Natural killer cell (primary cell): ENCODE data around the gene CYYR1. TPM values are rescaled to one million over a fixed set of nuclear protein-coding genes. Genes with fewer than 3 reads are reported as not detected.

Experiments used
- ATAC-seq, 3 donors: fragments of 150-1000 bp in 2 of 3; fragments of 200-7000 bp in 1 of 3; cut with Tn5 transposase; 1 replicate in 1 of 3; 2 replicates in 2 of 3; pipeline ENCODE4 v1.10.0; 2021; ENCODE audit warnings: mild to moderate bottlenecking in 2 of 3, moderate library complexity in 2 of 3
- DNase-seq, 2 donors: peaks; one replicate each; pipeline versions ENCODE4 v3.0.0 to v3.0.0-alpha.2; 2013 to 2021; ENCODE audit warnings: mixed read lengths in 1 of 2
- H3K27ac ChIP-seq: one replicate; pipeline ENCODE4 v1.5.1; 2013; ENCODE audit warnings: mild to moderate bottlenecking, low read length
- H3K27me3 ChIP-seq: one replicate; pipeline ENCODE4 v1.6.1; 2013; ENCODE audit warnings: low read length; ENCODE audit not compliant: control insufficient read depth, insufficient read depth
- H3K36me3 ChIP-seq: one replicate; pipeline ENCODE4 v1.6.1; 2013; ENCODE audit warnings: low read length; ENCODE audit not compliant: control insufficient read depth, insufficient read depth
- H3K4me1 ChIP-seq: one replicate; pipeline ENCODE4 v1.6.1; 2013; ENCODE audit warnings: low read length; ENCODE audit not compliant: control insufficient read depth, insufficient read depth
- H3K4me3 ChIP-seq: one replicate; pipeline ENCODE4 v1.5.1; 2013; ENCODE audit warnings: low read length
- H3K9me3 ChIP-seq: one replicate; pipeline ENCODE4 v1.6.1; 2013; ENCODE audit warnings: low read length; ENCODE audit not compliant: control insufficient read depth, insufficient read depth
- H3K27ac Mint-ChIP-seq, 2 donors: one replicate each; pipeline ENCODE4 v1.8.0; 2022; ENCODE audit warnings: mild to moderate bottlenecking in 2 of 2, mixed read lengths in 2 of 2, moderate library complexity in 1 of 2
- H3K27me3 Mint-ChIP-seq, 2 donors: one replicate each; pipeline ENCODE4 v1.8.0; 2022; ENCODE audit warnings: low read depth in 2 of 2, mixed read lengths in 2 of 2
- H3K36me3 Mint-ChIP-seq: one replicate; pipeline ENCODE4 v1.8.0; 2022; ENCODE audit warnings: mixed read lengths
- H3K4me1 Mint-ChIP-seq, 2 donors: one replicate each; pipeline ENCODE4 v1.8.0; 2022; ENCODE audit warnings: mixed read lengths in 2 of 2
- H3K4me3 Mint-ChIP-seq: one replicate; pipeline ENCODE4 v1.8.0; 2022; ENCODE audit warnings: mild to moderate bottlenecking, moderate library complexity, mixed read lengths
- H3K9me3 Mint-ChIP-seq, 2 donors: one replicate each; pipeline ENCODE4 v1.8.0; 2022; ENCODE audit warnings: mixed read lengths in 2 of 2
- CTCF ChIP-seq: fragments of 200-600 bp; IDR thresholded peaks from one replicate; pipeline ENCODE4 v1.8.0; 2022; ENCODE audit warnings: antibody characterized with exemption
- WGBS: methylation state at CpG from one replicate; pipeline ENCODE4 v1.1.7; 2013; ENCODE audit warnings: missing lambda C conversion rate; ENCODE audit not compliant: insufficient coverage; 5-methylcytosine and 5-hydroxymethylcytosine counted together
- intact Hi-C: fragments of 100-400 bp; cut with micrococcal nuclease; formaldehyde crosslinking; loops from one replicate; pipeline ENCODE4 v1.14.2; 2022
- total RNA-seq, 4 donors: library from RNA; stranded (reverse); fragments of 120-200 nt in 1 of 4; gene quantifications; one replicate each; pipeline versions ENCODE4 v1.2.3 to v1.2.4, GENCODE V29; 2013 to 2022

Gene CYYR1
- total RNA-seq, 3 donors from 2014 or later (not counting 1 experiment from before 2014, with no cell fraction given) = not detected

- no peak for TF ChIP-seq CTCF
- no peak for ATAC-seq
Measured at GRCh38 chr21:26443291-26443690, 129.8 kb downstream of the CYYR1 start.

GRCh38 chr21:26441149-26441548 is 131.9 kb downstream of the CYYR1 start:
- DNase-seq = no peak
- no peaks in the 10 kb centered on the region for H3K4me1 ChIP-seq
- H3K36me3 Mint-ChIP-seq = no peaks in the 10 kb centered on the region
- no peak for TF ChIP-seq CTCF
- H3K27me3 ChIP-seq = no peaks in the 10 kb centered on the region
- no CpG with 5 or more reads among the region's 2 CpGs for WGBS
- H3K9me3 ChIP-seq = no peaks in the 10 kb centered on the region
- H3K27me3 Mint-ChIP-seq = peaks cover 0 to 4% of the 10 kb centered on the region in 2 donors
- ATAC-seq = no peak
- no peak overlapping the region for H3K27ac ChIP-seq
- H3K4me3 ChIP-seq = no peak overlapping the region
- H3K27ac Mint-ChIP-seq = no peak overlapping the region
- no peaks in the 10 kb centered on the region for H3K36me3 ChIP-seq
- H3K4me3 Mint-ChIP-seq = no peak overlapping the region
- intact Hi-C loops = no loop called here
- H3K4me1 Mint-ChIP-seq = no peaks in the 10 kb centered on the region
- peaks cover 0 to 2% of the 10 kb centered on the region in 2 donors for H3K9me3 Mint-ChIP-seq

More at GRCh38 chr21:26443291-26443690, 129.8 kb downstream of the CYYR1 start:
- H3K4me3 ChIP-seq = no peak overlapping the region
- Mint-ChIP-seq H3K27me3 (no peaks in the 10 kb centered on the region), H3K9me3 (no peaks in the 10 kb centered on the region), H3K4me3 (no peak overlapping the region), H3K36me3 (no peaks in the 10 kb centered on the region), H3K4me1 (no peaks in the 10 kb centered on the region), H3K27ac (no peak overlapping the region)
- WGBS = no CpG with 5 or more reads among the region's 1 CpG
- no peaks in the 10 kb centered on the region for H3K36me3 ChIP-seq
- no peak for DNase-seq
- H3K27ac ChIP-seq = no peak overlapping the region
- no peaks in the 10 kb centered on the region for H3K4me1 ChIP-seq
- no peaks in the 10 kb centered on the region for H3K9me3 ChIP-seq
- no peaks in the 10 kb centered on the region for H3K27me3 ChIP-seq
- intact Hi-C loops = no loop called here

GRCh38 chr21:26438976-26439375 is 134.1 kb downstream of the CYYR1 start:
- no peaks in the 10 kb centered on the region for H3K36me3 ChIP-seq
- no peak for ATAC-seq

More at GRCh38 chr21:26438976-26439375, 134.1 kb downstream of the CYYR1 start:
- no peaks in the 10 kb centered on the region for H3K4me1 ChIP-seq
- H3K9me3 Mint-ChIP-seq = peaks cover 0 to 4% of the 10 kb centered on the region in 2 donors
- H3K27me3 ChIP-seq = no peaks in the 10 kb centered on the region
- no peak overlapping the region for H3K27ac ChIP-seq
- peaks cover 0 to 4% of the 10 kb centered on the region in 2 donors for H3K27me3 Mint-ChIP-seq
- no peaks in the 10 kb centered on the region for H3K4me1 Mint-ChIP-seq
- no peak for TF ChIP-seq CTCF
- intact Hi-C loops = no loop called here
- no peak overlapping the region for H3K4me3 Mint-ChIP-seq
- no peak overlapping the region for H3K4me3 ChIP-seq
- H3K27ac Mint-ChIP-seq = no peak overlapping the region
- no peak for DNase-seq
- H3K36me3 Mint-ChIP-seq = no peaks in the 10 kb centered on the region
- H3K9me3 ChIP-seq = no peaks in the 10 kb centered on the region
